CD4-positive, alpha-beta T cell treated with Interleukin-21 for 1 hour (primary cell): Measurements from ENCODE around the gene IGF1R.

ENCODE experiments used
- DNase-seq: peaks from one replicate; pipeline ENCODE4 v3.0.0-alpha.2; 2020

IGF1R gene

DNA sequence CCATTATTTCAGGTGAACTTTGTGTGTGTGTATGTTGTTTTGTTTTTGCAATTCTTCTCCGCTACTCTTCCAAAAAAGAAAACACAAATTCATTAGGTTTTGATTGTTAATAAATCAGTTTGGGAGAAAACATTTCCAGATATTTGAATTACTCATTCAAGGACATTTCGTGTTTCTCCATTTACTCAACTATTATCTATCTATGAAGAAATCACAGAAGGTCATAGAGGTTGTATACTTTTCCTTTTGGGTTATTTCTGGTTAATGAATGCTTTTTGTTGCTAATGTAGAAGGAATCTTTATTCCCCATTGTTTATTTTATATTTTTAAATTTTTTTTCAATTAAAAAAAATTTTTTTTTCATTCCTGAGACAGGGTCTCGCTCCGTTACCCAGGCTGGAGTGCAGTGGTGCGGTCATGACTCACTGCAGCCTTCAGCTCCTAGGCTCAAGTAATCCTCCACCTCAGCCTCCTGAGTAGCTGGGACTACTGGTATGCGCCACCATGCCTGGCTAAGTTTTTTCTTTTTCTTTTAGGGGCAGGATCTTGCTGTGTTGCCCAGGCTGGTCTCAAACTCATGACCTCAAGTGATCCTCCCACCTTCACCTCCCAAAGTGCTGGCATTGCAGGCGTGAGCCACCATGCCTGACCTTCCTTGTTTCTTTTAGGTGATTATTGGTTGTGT is 28.4 kb downstream of the IGF1R start:
- no peak for DNase-seq

DNA sequence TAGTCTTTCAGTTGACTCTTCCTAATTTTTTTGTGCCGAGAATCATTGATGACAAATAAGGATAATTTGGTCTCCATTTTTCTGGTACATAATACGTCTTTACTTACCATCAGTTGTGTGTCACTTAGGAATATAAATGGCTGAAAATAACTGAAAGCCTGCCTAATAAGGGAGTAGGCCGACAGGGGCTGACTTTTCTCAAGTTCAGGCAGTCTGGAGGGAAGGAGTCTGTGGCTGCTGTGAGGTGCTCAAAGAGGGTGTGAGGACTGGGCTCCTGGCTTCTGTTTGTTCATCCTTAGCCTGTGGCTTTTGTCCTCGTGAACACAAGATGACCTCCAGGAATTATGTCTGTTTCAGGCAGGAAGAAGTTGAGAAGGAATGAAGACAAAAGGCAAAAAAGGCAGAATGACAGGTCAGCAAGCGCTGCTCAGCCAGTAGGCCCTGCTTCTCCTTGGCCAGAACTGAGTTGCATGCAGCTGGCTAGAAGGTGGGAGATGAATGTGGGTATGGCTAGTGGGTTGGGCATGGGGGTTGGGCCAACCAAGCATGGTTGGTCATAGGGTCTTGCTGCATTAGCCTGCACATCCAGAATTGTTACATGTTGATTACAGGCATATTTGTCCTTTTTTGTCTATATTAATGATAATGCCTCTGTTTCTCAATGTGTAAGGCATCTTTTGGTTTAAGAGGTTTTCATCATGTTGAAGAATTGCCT is 29.2 kb downstream of the IGF1R start:
- DNase-seq, result no peak

DNA sequence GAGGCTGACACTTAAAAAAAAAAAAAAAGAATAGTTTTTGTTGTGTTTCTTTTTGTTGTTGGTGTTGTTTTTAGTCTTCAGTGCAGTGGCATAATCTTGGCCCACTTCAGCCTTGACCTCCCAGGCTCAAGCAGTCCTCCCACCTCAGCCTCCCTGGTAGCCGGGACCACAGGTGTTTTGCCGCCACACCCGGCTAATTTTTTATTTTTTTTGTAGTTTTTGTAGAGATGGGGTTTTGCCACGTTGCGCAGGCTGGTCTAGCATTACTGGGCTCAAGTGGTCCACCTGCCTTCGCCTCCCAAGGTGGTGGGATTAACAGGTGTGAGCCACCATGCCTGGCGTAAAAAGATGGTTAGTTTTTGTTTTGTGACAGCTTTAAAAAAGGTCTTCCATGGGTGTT is 30.1 kb downstream of the IGF1R start:
- no peak for DNase-seq

DNA sequence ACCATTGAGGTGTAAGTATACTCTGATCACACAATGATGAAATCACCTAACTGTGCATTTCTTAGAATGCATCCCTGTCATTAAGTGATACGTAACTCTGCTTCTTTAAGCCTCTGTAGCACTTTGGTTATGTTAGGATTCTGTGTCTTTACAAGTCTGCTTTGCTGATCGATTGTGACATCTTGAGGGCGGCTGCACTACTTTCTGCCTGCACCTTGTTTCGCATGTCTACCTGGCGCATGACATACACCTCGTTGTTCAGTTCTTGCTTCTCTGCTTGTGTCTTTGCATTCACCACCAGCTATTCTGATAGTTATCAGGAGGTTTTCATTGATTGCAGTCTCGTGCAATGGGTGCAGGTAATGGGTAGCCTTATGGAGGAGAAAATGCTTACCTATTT is 32.7 kb downstream of the IGF1R start:
- DNase-seq, result no peak

DNA sequence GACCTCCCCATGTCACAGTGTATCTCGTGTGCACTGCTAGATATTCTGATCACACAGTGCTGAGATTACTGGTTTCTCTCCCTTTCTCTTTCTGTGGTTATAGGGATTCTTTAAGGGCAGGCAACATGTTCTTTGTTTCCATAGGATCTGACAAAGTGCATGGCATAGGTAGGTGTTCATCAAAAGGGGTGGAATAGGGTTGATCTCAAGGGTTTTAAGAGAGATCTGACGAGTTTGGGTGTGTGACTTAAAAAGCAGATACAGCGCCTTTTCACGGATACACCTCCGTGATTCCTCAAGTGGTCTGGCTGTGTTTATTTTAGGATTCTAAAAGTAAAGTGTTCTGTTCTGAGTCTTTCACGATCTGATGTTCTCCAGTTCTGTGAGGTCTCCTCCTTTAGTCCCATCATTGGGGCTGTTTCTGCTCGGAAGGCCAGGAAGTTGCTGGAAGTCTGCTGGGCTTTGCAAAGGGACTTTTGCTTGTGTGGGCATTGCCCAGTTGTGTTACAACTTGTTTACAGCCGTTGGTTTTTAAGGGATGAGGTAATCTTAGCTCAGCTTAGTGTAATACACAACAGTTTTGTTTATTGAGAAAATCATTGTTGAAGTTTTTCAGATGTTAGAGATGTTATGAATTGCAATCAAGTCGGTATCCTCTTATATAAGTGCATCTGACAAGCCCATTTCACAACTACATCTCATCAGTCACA is 34.8 kb downstream of the IGF1R start:
- DNase-seq, result no peak

DNA sequence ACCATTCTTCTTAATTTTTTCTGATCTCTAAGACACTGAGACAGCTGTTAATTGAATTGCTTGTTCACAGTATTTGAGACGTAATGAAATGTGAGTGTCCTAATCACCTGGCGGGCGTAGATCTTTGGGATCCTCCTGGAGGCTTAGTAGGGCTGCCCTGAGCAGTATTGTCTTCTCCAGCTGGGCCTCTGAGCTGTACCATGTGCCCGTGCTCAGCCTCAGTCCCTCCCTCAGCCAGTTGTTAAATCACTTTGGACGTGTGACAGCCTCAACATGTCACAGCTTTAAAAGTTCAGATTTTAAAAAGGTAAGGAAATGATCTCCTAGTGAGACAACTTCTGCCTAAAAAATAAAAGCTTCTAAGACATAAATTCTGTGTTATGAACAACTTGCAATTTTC is 35.5 kb downstream of the IGF1R start:
- DNase-seq, result no peak

DNA sequence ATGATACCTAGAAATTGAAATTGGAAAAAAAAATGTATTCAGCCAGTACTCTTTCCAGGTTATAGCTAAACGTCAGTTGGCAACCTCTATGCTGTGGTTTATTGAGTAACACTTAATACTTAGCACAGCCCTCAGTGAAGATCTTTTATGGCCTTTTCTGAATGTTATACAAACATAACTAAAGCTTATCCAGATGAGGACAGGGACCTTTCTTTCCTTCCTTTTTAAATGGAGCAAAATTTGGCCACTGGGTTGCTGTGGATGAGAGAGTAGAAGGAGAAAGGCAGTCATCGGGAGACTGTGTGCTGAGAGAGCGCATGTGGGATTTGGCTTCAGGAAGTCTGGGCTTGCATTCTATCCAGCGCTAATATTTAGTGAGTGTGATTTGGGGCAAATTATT is 36.1 kb downstream of the IGF1R start:
- DNase-seq, result no peak

DNA sequence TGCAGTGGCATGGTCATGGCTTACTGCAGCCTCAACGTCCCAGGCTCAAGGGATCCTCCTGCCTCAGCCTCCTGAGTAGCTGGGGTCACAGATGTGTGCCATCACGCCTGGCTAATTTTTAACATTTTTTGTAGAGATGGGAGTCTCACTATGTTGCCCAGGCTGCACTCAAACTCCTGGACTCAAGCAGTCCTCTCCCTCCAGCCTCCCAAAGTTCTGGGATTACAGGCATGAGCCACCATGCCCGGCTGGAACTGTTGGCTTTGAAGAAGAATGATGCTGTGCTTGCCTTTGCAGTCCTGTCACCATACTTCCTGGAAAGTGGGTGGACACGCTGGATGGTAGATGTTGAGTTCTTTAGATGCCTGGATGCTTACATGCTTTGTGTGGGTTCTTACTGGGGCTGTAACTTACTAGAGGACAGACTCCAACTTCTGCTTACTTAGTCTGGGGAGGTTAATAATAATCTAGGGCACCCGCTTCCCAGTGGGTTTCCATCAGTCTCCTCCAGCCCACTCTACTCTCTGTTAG is 36.7 kb downstream of the IGF1R start:
- DNase-seq, result no peak

DNA sequence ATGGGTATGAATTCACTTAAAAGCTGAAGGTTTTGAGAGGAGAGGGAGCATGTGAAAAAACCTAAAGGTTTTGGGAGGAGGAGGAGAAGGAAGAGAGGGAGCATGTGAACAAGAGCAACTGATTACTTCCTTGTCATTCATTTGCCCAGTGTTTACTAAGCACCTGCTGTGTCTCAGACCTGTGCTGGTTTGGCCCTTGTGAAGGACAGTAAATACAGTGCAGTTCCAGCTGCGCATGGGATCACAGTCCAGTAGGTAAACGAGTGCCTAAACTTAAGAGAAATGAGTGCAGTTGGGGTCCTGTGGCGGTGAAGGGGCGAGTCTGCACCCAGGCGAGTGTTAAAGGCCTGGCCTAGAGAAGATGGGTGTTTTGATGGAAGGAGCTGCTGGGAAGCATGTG is 38.6 kb downstream of the IGF1R start:
- DNase-seq, result no peak

DNA sequence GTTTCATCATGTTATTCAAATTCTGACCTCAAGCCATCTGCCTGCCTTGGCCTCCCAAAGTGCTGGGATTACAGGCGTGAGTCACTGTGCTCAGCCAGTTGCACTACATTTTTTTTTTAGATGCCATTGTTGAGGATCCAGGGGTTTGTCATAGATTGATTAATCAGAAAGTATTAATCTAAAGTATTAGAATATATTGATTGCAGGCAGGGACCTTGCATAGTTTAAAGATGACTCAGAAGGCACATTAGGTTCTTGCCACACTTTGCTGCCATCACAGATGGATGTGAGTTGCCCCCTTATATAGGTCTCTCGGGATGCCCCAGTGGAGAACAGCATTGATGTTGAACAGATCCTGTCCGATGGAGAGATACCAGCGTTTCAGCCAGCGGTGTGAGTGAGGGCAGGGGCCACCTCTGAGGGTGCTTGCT is 41.1 kb downstream of the IGF1R start:
- no peak for DNase-seq

DNA sequence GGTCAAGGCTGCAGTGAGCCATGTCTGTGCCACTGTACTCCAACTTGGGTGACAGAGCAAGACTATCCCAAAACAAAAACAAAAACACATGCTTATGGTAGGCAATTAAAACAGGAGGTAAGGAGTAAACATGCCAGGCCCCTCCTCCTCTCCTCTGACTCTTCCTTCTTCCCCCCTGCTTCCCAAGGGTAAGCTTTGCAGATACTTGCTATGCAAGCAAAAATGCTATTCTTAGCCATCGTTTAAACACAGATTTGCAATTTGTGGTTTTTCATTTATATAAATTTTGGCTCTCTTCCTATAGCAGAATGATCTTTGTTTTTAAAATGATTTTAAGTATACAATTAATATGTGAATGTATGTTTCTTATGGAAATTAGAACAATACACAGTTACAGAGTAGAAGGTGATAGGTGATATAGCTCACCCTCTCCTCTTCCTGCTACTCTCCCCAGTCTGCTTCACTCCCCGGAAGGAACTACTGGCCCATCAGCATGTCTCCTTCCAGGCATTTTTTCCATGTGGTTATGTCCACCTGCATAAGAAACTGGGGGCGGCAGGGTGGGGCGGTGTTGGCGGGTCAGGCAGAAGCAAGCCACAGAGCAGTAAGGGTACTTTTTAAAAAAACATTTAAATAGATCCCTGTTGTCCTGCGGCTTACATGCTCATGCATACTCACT is 42.1 kb downstream of the IGF1R start:
- DNase-seq, result no peak

DNA sequence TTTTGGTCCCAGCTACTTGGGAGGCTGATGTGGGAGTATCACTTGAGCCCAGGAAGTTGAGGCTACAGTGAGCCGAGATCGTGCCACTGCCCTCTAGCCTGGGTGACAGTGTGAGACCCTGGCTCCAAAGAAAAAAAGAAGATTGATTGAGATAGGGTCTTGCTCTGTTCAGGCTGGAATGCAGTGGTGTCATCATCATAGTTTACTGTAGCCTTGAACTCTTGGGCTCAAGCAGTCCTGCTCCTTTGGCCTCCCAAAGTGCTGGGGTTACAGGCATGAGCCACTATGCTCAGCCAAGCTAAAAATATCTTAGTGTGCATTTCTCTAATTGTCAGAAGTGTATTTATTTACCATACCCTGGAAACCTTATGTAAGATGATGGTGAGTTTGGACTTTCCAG is 43.9 kb downstream of the IGF1R start:
- no peak for DNase-seq

DNA sequence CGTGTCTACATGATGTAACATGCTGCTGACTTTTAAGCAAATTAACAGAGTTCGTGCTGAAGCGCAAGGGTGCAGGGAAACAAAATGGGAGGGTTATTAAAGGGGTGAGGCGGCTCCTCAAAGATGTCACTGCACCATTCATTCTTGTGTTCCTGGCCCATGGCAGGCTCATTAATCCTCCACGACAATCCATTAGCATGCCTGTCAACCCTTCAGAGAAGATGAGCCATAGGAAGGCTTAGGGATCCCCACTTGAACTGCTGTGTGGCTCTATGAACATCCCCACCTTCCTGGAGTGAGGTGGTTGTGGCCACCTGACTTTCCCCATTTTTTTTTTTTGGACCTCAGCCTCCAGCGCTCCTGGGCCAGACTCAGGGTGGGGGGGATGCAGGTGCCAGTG is 45.8 kb downstream of the IGF1R start:
- DNase-seq, result no peak

DNA sequence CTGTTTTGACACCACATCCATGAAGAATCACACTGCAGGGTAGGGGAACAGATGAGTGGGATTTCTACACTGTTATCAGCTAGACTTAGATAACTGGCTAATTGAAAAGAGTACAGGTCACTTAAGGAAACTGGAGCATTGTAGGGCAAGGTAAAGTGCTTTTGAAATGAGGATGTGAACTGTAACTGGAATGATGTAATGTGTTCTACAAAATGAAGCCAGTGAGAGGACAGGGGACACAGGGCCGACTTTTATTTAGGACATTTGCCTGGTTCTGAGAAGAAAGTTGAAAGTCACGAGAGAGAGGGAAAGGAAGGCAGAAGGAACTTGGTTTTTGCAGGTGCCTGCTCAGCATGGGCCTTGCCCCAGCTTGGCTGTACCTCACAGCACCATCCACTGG is 50.5 kb downstream of the IGF1R start:
- DNase-seq, result no peak

DNA sequence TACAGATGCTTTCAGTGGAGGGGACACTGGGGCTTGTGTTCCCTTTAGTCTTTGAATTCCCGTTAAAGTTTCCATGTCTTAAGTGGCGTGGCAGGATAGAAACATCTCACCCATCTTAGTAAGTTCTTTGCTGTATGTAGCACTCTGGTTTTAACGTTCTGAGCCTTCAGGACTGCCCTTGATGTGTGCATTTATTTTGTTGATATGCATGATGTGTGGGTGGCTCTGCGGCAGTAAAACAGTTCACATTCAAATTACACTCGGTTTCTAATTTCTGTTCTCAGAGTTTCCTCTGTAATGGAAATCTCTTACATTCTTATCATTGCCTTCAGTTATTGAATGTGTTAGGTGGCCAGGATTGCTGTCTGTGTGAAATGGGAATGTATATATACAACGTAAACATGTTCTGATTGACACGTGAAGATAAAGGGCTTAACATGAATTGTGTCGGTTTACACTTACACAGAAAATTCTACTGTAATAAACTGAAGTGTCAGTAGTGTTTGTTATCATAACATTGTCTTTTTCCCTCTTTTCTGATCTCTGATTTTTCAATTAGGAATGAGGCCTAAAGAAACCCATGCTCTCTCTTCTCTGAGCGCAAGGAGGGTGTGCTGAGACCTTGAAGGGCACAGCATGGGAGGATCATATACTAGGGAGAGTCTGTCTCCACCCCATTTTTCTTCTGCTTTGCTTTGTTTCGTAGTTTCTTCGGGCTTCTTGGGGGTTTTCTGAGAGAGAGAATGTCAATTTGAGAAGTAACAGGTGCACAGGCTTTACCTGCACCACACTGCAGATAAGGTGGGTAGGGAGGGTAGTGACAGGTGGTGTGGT is 51.5 kb downstream of the IGF1R start:
- DNase-seq, result no peak

DNA sequence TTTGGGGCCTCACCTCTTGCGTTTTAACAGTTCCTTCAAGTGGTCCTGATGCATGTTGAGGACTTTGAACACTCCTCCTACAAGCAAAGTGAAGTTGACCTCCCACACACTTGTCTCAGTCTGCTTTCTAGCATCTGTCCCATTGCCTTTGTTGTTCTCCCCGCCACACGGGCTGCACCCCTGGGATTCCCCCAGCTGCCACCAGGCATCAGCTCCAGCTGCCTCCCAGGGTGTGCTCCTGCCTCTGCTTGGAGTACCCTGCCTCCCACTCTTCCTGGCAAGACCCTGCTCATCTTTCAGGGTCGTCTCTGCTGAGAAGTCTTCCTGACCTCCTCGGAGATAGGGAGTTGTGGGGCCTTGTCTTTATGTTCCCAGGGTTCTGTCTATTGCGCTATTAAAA is 52.2 kb downstream of the IGF1R start:
- no peak for DNase-seq

DNA sequence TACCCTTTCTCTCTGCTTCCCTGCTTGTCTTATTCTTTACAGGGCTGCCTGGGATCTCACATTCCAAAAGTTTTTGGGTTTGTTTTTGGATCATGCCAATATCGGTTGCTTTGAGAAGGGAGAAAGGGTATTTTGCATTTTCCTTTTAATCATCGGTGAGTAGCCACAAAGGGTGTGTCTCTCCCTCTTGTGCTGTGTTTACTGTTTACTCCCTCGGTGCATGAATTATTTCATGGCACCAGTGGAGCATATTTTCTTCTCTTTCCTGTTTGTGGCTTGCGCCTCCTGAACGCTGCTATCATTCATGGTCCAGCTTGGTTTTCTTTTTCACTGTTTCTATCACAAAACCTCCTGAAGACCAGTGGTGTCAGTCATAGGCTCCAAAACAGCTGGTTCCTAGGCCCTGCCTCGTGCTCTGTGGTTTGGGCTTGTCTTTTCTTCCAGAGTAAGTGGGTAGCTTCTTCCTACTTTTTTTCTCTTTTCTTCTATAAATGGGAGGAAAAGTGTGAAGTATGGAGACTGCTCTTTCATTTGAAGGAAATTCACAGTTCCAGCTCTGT is 54.9 kb downstream of the IGF1R start:
- no peak for DNase-seq

DNA sequence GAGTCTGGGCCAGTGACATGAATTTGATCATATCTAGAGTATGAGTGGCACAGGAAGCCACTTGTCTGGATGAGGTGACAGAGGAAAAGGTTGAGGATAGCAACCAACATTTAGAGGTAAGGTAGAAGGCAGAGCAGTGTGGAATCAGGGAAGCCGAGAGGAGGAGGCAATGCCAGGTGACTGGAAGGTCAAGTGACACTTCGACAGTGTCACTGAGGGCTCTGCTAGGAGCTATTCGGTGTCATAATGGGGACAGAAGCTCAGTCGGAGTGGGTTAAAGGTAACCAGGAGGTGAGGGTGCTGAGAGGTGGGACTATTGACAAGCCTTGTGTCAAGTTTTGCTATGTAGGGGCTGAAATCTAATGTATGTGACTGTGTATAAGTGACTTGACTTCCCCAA is 56.7 kb downstream of the IGF1R start:
- DNase-seq, result no peak

DNA sequence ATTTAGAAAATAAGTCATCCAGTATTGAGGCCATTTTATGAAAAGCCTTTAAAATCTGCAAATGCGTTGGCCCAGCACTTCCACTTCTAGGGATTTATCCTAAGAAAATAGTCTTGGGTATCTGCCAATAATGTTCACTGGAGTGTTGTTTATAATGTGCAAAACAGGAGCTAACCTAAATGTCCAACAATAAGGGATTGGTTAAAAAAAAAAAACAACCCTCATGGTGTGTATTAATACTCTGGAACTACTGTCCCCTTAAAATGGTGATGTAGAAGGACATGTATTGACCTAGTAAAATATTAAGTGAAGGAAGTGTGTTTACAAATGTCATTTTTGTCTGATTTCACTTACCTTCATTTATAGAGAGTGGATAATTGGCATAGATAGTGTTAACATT is 58.0 kb downstream of the IGF1R start:
- no peak for DNase-seq

DNA sequence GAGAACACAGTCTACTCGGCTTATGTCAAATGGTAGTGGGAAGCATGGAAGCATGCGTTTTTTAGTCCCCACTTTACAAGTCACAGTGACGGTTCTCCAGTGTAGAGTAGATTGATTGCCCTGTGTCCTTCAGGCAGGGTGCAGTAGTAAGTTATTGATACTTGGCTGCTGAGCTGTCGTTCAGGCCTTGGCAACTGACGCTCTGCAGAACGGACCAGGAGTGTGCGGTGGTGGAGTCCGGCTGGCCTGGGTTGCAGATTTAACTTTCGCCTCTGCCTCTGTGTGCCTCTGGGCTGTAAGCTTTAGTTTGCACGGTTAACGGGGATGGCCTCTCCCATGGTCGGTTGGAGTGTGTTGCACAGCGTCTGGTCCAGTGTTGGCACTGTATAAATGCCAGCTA is 58.6 kb downstream of the IGF1R start:
- no peak for DNase-seq

DNA sequence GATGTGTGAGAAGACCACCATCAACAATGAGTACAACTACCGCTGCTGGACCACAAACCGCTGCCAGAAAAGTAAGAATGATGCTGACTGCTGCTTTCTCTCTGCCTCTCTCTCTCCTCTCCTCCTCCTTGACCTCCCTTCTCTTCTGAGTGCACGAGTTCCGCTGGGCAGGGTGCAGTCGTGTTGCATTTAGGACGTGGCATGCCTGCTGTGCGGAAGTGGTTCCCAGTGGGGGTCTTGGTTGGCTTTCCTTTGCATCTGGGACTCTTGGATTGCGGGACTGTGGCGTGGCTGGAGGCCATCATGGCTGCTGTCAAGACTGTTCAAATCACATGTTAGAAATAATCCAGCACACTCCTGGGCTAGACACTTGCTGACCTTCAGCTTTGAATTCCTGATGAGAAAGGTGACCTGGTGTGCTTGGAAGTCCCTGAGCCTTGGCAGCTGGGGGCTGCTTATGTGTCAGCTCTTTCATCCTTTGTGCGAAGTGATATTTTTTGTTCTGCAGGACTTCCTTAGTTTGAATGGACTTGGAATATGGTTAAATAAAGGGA is 59.8 kb downstream of the IGF1R start:
- DNase-seq, result no peak

DNA sequence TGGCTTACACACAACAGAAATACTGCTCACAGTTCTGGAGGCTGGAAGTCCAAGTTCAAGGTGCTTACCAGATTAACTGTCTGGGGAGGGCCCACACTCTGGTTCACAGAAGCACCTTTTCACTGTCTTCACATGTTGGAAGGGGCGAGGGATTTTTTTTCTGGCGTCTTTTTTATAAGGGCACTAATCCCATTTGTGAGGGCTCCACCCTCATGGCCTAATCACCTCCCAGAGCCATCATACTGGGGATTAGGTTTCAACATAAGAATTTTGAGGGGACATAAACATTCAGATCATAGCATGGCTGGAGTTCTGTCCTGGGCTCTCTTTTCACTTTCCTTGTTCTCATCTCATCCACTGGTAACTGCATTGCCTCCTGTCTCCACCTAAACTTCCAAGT is 63.5 kb downstream of the IGF1R start:
- DNase-seq, result no peak
